Keratinocyte (primary cell): Measurements from ENCODE around the gene OR13A1. TPM values are rescaled to one million over a fixed set of nuclear protein-coding genes. Genes with fewer than 3 reads are reported as not detected.

Experiments used
- DNase-seq: peaks from one replicate; pipeline ENCODE4 v3.0.0-alpha.2; 2011; ENCODE audit warnings: low read depth, missing footprints, low spot score
- FAIRE-seq: peaks from 2 replicates; lab custom pipeline; 2011; peaks lifted over from hg19 to GRCh38; lab: Jason Lieb, UNC
- H2AFZ ChIP-seq: 2 replicates; pipeline ENCODE4 v1.6.0; 2012; ENCODE audit warnings: low read length, control low read depth, inconsistent platforms; ENCODE audit not compliant: control insufficient read depth
- H3K27ac ChIP-seq: 2 replicates; pipeline ENCODE4 v1.5.1; 2011; ENCODE audit warnings: low read length; ENCODE audit not compliant: control insufficient read depth, insufficient read depth
- H3K27me3 ChIP-seq: 3 replicates; pipeline ENCODE4 v1.6.0; 2011; ENCODE audit warnings: low read length; ENCODE audit not compliant: control insufficient read depth, insufficient read depth; ENCODE audit errors: extremely low read depth
- H3K36me3 ChIP-seq, 2 experiments: 2 replicates in 1 of 2; 3 replicates in 1 of 2; pipeline ENCODE4 v1.5.1; 2011; ENCODE audit warnings: low read length in 2 of 2, mild to moderate bottlenecking in 1 of 2; ENCODE audit not compliant: control insufficient read depth in 2 of 2, insufficient read depth in 2 of 2; ENCODE audit errors: extremely low read depth in 1 of 2
- H3K4me1 ChIP-seq: 3 replicates; pipeline ENCODE4 v1.5.1; 2011; ENCODE audit warnings: low read length; ENCODE audit not compliant: control insufficient read depth, insufficient read depth; ENCODE audit errors: extremely low read depth
- H3K4me2 ChIP-seq: 3 replicates; pipeline ENCODE4 v1.6.0; 2011; ENCODE audit warnings: low read depth, low read length; ENCODE audit not compliant: control insufficient read depth, insufficient read depth; ENCODE audit errors: extremely low read depth
- H3K4me3 ChIP-seq, 3 experiments: fragments of 200-600 bp in 1 of 3; sonication (generic) in 1 of 3; 2 replicates in 2 of 3; 3 replicates in 1 of 3; pipeline ENCODE4 v1.5.1; 2011 to 2016; ENCODE audit warnings: low read length in 3 of 3, mild to moderate bottlenecking in 3 of 3, control low read depth in 2 of 3, inconsistent platforms in 1 of 3, low read depth in 1 of 3, mixed read lengths in 1 of 3, mixed run types in 1 of 3, moderate library complexity in 1 of 3; ENCODE audit not compliant: control insufficient read depth in 2 of 3, insufficient read depth in 2 of 3; ENCODE audit errors: extremely low read depth in 1 of 3
- H3K79me2 ChIP-seq: 2 replicates; pipeline ENCODE4 v1.6.0; 2012; ENCODE audit warnings: low read length; ENCODE audit not compliant: control insufficient read depth, insufficient read depth
- H3K9ac ChIP-seq: 3 replicates; pipeline ENCODE4 v1.6.0; 2011; ENCODE audit warnings: low read length; ENCODE audit not compliant: control insufficient read depth, insufficient read depth; ENCODE audit errors: extremely low read depth
- H3K9me1 ChIP-seq: 3 replicates; pipeline ENCODE4 v1.6.0; 2011; ENCODE audit warnings: low read length; ENCODE audit not compliant: control insufficient read depth, insufficient read depth; ENCODE audit errors: extremely low read depth
- H3K9me3 ChIP-seq: 2 replicates; pipeline ENCODE4 v1.5.1; 2012; ENCODE audit warnings: low read depth, low read length; ENCODE audit not compliant: control insufficient read depth
- H4K20me1 ChIP-seq: 3 replicates; pipeline ENCODE4 v1.6.0; 2011; ENCODE audit warnings: low read length; ENCODE audit not compliant: control insufficient read depth, insufficient read depth; ENCODE audit errors: extremely low read depth
- CTCF ChIP-seq, 3 experiments: IDR thresholded peaks in 1 of 3; conservative IDR thresholded peaks in 1 of 3; optimal IDR thresholded peaks in 1 of 3; 2 replicates in 2 of 3; 3 replicates in 1 of 3; pipeline versions ENCODE3 to v1.5.1; 2011; ENCODE audit warnings: low read length in 3 of 3, mild to moderate bottlenecking in 3 of 3, moderate library complexity in 2 of 3, control low read depth in 1 of 3, inconsistent platforms in 1 of 3; ENCODE audit not compliant: insufficient read depth in 2 of 3; ENCODE audit errors: extremely low read depth in 1 of 3
- EZH2 ChIP-seq: IDR thresholded peaks from one replicate; pipeline ENCODE4 v1.6.1; 2012; ENCODE audit warnings: inconsistent platforms, mild to moderate bottlenecking, low read length, moderate library complexity
- dilution Hi-C: fragments of 300-500 bp; cut with MboI; formaldehyde crosslinking; loops from one replicate; pipeline ENCODE4 v1.7.0; 2020; ENCODE audit warnings: low sequenced_read_pairs; ENCODE audit not compliant: extremely low pct_ligation_motif_present
- polyA plus RNA-seq, 5 experiments: library from polyadenylated mRNA; depleted of rRNA in 3 of 5; stranded (reverse) in 3 of 5; stranded (forward) in 1 of 5; unstranded in 1 of 5; fragments of >200 nt; gene quantifications; 1 replicate in 1 of 5; 2 replicates in 3 of 5; 3 replicates in 1 of 5; pipeline versions ENCODE4 v1.2.1 to v1.2.3, GENCODE V29; 2011 to 2012; ENCODE audit warnings: missing spikeins in 2 of 5, low read depth in 1 of 5, low replicate concordance in 1 of 5

The OR13A1 gene
- polyA plus RNA-seq, 1 donor (not counting 4 experiments of a cell fraction or from before 2014, with no cell fraction given) = not detected

DNA sequence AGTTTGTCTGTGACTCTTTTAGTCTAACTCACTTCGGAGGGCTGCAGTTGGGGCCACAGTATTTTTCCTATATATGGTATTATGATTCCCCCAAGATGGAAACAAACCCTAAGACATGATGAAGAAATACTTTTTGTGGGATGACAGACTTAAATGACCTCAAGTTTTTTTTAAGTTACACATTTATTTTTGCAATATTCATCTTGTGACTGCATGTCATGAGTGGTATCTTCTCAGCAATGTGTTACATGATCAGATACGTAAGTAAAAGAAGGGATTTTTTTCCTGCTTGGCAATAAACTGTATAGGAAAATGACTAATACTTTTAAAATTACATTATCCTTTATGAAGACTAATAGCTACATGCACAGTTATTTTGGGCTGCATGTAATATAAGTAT is 57.8 kb downstream of the OR13A1 start:
- no peak for DNase-seq
- Histone ChIP-seq H3K9ac (no peak overlapping the region), H3K79me2 (no peaks in the 10 kb centered on the region), H3K4me2 (no peak overlapping the region), H3K9me1 (no peaks in the 10 kb centered on the region), H3K27ac (no peak overlapping the region), H2AFZ (no peak overlapping the region), H4K20me1 (no peaks in the 10 kb centered on the region), H3K4me1 (no peaks in the 10 kb centered on the region), H3K36me3 (no peaks in the 10 kb centered on the region), H3K4me3 (no peak overlapping the region), H3K9me3 (no peaks in the 10 kb centered on the region), H3K27me3 (peaks cover 6% of the 10 kb centered on the region)
- TF ChIP-seq EZH2 = no peak
- TF ChIP-seq CTCF (optimal IDR thresholded peaks at IDR 0.05 in 1 of 3, IDR thresholded peaks at IDR 0.05 in 1 of 3, conservative IDR thresholded peaks at IDR 0.05 in 1 of 3; ENCODE audit: extremely low read depth in 1 of 3, insufficient read depth in 2 of 3, low read length in 3 of 3) = no peak
- FAIRE-seq = no peak
- dilution Hi-C loops = no loop called here

DNA sequence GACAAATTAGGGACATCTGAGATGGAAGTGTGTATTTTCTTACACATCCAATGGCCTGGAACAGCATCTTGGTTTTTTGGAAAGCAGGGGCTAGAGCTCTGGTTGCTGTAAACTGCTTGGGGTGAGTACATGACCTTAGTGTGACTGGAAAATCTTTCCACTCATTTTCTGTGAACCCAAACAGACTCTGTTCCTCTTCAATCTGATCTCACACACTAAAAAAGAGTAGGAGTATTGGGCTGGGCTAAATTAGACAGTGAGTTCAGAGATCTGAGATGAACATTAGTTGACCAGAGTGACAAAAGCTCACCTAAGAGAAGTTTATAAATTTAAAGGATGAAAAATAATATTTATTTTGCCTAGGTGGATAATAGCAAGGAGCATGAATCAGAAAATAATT is 59.2 kb downstream of the OR13A1 start:
- DNase-seq (no peak), FAIRE-seq (no peak)
- Histone ChIP-seq H3K36me3 (no peaks in the 10 kb centered on the region), H3K4me2 (no peak overlapping the region), H3K4me1 (no peaks in the 10 kb centered on the region), H3K27ac (no peak overlapping the region), H4K20me1 (no peaks in the 10 kb centered on the region), H2AFZ (no peak overlapping the region), H3K9ac (no peak overlapping the region), H3K27me3 (peaks cover 6% of the 10 kb centered on the region), H3K9me1 (no peaks in the 10 kb centered on the region), H3K4me3 (no peak overlapping the region), H3K79me2 (no peaks in the 10 kb centered on the region), H3K9me3 (no peaks in the 10 kb centered on the region)
- dilution Hi-C loops = no loop called here
- no peak for TF ChIP-seq EZH2
- no peak for TF ChIP-seq CTCF (optimal IDR thresholded peaks at IDR 0.05 in 1 of 3, IDR thresholded peaks at IDR 0.05 in 1 of 3, conservative IDR thresholded peaks at IDR 0.05 in 1 of 3; ENCODE audit: extremely low read depth in 1 of 3, insufficient read depth in 2 of 3, low read length in 3 of 3)
